ENCODE measurements around the gene TANGO2. TPM values are rescaled to one million over a fixed set of nuclear protein-coding genes. Genes with fewer than 3 reads are reported as not detected.

The TANGO2 gene
- total and polyA plus RNA-seq, 9 of the 15 experiments (the other 6 are each of a cell fraction or from before 2014, with no cell fraction given), result 15.5 to 94.9 (median 70.1) TPM

- TF ChIP-seq STAT6 (CRISPR knock-in tag; IDR thresholded peaks at IDR 0.05) (no peak), CCNT2 (IDR thresholded peaks at IDR 0.05; ENCODE audit: borderline replicate concordance, extremely low read depth, insufficient read length, low read depth, low read length) (no peak), ZBTB40 (IDR thresholded peaks at IDR 0.05) (no peak), ZBTB40 (CRISPR knock-in tag; IDR thresholded peaks at IDR 0.05) (no peak), IRF2 (CRISPR knock-in tag; IDR thresholded peaks at IDR 0.05) (no peak), ZNF121 (CRISPR knock-in tag; conservative IDR thresholded peaks at IDR 0.05) (no peak), MYC (IDR thresholded peaks at IDR 0.05; ENCODE audit: low read depth, low read length) (no peak), MYC (CRISPR knock-in tag; IDR thresholded peaks at IDR 0.05; ENCODE audit: borderline replicate concordance, low read depth) (0 out of 2 replicates have a peak, but pooled peaks have one; percentile 17), GATAD2B (IDR thresholded peaks at IDR 0.05; ENCODE audit: borderline replicate concordance) (no peak), ZNF224 (CRISPR knock-in tag; IDR thresholded peaks at IDR 0.05) (no peak), ADNP (tag; IDR thresholded peaks at IDR 0.05) (no peak), IFI16 (CRISPR knock-in tag; IDR thresholded peaks at IDR 0.05) (no peak), CAMTA2 (CRISPR knock-in tag; conservative IDR thresholded peaks at IDR 0.05) (no peak), PCBP2 (IDR thresholded peaks at IDR 0.05; ENCODE audit: low read depth, low read length, poor library complexity, severe bottlenecking) (no peak), BCOR (IDR thresholded peaks at IDR 0.05) (no peak), SPI1 (IDR thresholded peaks at IDR 0.05; ENCODE audit: borderline replicate concordance, low read depth, low read length) (no peak), CBFA2T3 (IDR thresholded peaks at IDR 0.05) (no peak), ZNF133 (CRISPR knock-in tag; IDR thresholded peaks at IDR 0.05) (no peak)
These were observed 87.2 kb downstream of the TANGO2 start (continued) for GRCh38 chr22:20107951-20108756.

All from K562 (cell line).